ENCODE data around the gene STYK1.

Gene STYK1, protein sequence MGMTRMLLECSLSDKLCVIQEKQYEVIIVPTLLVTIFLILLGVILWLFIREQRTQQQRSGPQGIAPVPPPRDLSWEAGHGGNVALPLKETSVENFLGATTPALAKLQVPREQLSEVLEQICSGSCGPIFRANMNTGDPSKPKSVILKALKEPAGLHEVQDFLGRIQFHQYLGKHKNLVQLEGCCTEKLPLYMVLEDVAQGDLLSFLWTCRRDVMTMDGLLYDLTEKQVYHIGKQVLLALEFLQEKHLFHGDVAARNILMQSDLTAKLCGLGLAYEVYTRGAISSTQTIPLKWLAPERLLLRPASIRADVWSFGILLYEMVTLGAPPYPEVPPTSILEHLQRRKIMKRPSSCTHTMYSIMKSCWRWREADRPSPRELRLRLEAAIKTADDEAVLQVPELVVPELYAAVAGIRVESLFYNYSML

DNA sequence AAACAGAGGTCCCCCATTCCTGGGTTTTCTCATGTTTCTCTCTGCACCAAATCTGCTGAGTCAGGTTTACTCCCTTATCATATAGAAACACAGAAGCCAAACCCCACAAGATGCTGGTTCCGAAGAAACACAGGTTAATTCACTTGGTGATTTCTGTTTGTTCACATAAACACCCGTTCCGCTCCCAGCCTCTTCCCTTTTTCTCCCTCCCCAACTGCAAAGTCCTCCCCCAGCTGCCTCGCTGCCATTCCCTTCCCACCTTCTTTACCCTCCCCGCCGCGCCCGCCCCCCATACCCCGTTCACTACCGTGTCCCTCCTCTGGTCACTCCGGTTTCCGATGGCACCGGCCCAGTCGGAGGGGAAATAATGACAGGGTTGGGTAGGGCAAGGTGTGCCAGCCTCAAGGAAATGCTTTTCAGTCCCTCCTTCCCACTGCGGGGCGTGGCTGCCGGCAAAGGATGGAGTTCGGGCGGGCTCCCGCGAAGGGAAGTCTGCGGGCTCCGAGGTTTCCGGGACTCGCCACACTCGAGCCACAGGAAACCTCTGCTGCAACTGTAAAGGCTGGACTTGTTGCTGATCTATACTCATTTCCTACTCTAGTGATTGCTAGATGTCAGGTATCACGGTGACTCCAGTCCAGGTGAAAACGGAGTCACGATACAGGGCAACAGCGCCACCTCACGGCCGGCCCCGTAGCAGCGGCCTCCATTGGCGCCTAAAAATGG, at the start of gene STYK1:
Gene STYK1, minus strand, starts transcription at position 394 of the 726 bp plus-strand sequence. CDS start 39,434 bp downstream, outside the sequence.
- no peaks in the 10 kb centered on the region for H3K36me3 ChIP-seq (ENCODE audit: control insufficient read depth, insufficient read depth, low read length)
- H3K27ac ChIP-seq (ENCODE audit: low read depth, low read length) = no peak within 1 kb of the TSS
- H3K4me3 ChIP-seq (ENCODE audit: low read length) = peak within 1 kb of the TSS; percentile 63
- no peaks in the 10 kb centered on the region for H3K27me3 ChIP-seq (ENCODE audit: control insufficient read depth, insufficient read depth, low read length)
- H3K9ac ChIP-seq (ENCODE audit: low read length) = no peak within 1 kb of the TSS
- no peaks in the 10 kb centered on the region for H3K4me1 ChIP-seq (ENCODE audit: control insufficient read depth, insufficient read depth, low read length)

DNA sequence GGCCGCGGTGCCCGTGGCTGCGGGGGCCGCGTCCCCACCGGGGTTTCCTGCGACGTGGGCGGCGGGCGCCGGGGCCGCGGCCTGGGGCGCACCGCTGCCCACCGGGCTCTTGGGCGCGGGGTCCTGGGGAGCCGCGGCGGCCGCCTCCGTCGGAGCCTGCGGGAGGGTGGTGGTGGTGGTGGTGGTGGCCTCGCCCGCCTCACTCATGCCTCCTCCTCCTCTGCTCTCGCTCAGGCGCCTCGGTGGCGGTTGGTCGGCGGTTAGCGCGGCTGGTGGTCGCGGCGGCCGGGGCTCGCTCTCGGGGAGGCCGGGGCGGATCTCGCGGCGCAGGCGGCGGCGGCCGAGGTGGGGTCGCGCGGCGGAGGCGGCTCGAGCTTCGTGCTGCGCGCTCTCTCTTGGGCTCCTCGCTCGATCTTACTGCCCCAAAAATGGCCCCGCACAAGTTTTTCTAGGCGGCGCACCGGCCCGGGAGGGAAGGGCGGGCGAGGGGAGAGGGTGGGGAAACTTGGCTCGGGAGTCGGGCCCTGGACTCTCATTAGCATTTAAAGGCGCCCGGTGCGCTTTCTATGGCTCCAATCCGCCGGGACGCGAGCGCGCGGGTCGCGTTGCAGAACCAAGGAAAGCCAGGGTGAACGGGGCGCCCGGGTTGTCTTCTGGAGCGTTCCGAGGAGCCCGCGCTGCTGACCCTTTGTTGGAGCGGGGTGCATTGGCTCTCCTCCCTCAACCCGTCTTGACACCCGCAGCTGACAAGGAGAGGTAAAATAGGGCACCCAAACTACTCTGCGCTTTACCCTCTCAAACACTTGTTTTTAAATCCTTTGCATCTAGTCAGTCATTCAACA, 49.3 kb upstream of the STYK1 start, which contains the start of gene YBX3:
Gene YBX3, minus strand, starts transcription at position 419 of the 842 bp plus-strand sequence. Its CDS starts 212 bp downstream, at position 207.
- no peaks in the 10 kb centered on the region for H3K27me3 ChIP-seq (ENCODE audit: control insufficient read depth, insufficient read depth, low read length)
- H3K36me3 ChIP-seq (ENCODE audit: control insufficient read depth, insufficient read depth, low read length) = no peaks in the 10 kb centered on the region
- H3K4me3 ChIP-seq (ENCODE audit: low read length) = peak within 1 kb of the TSS; percentile 94
- H3K27ac ChIP-seq (ENCODE audit: low read depth, low read length) = peak within 1 kb of the TSS; percentile 95
- H3K4me1 ChIP-seq (ENCODE audit: control insufficient read depth, insufficient read depth, low read length) = peaks cover 18% of the 10 kb centered on the region
- H3K9ac ChIP-seq (ENCODE audit: low read length) = peak within 1 kb of the TSS; percentile 82

DNA sequence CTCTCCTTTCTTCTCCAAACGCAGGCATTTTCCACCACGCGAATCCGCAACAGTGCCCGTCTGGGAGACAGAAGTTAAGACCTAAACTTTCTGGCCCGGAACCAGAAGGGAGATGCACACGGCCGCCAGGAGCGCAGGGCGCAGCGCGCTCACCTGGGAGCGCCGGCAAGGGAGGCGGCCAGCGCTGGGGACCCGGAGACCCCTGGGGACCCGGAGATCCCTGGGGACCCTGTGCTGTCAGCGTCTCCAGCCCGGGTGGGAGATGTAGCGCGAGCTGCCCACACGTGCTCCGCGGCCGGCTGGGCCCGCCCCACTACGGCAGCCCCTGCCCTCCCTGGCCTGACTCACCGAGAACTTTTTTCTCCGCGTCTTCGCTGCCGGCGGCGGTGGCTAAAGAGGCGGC, 48.7 kb upstream of the STYK1 start:
- Histone ChIP-seq H3K27ac (ENCODE audit: low read depth, low read length) (peak overlapping the region; percentile 95), H3K9ac (ENCODE audit: low read length) (peak overlapping the region; percentile 82), H3K4me1 (ENCODE audit: control insufficient read depth, insufficient read depth, low read length) (peaks cover 22% of the 10 kb centered on the region), H3K36me3 (ENCODE audit: control insufficient read depth, insufficient read depth, low read length) (no peaks in the 10 kb centered on the region), H3K4me3 (ENCODE audit: low read length) (peak overlapping the region; percentile 94), H3K27me3 (ENCODE audit: control insufficient read depth, insufficient read depth, low read length) (no peaks in the 10 kb centered on the region)

DNA sequence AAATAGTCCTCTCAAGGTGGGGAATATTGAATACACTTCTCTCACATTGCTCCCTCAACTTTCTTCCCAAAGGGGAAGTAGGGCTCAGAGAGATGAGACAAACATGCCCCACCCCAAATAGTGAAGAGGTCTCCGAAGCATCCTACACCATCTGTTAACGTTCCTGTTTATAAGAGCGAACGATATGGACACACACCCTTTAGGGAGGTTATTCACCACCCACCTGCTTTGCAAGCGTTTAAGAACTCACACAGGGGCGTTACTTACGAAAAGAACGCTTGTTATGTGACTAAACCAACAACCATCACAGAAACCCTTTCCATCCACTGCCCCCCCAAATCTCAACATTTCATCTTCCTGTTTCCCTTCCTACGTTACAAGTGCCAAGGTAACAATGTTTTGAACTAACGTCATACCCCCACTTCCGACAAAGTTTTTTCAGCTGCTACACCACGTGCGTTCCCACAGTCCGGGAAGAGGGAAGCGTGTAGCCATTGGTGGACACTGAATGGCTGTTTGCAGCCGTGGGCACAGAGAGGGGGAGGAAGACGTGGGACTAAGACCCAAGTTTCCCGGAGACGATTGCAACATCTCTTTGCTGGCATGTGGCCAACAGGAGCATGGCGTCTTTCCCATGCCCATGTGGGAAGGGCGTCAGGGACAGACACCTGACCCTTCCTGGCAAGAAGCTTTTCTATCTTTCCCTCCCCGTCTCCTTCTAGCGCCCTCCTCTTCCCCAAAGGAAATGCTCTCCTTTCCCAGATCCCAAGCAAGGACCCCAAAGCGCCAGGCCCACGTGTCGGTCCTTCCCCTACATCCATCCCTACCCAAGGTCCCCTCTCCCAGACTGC, 48.0 kb upstream of the STYK1 start:
- Histone ChIP-seq H3K27ac (ENCODE audit: low read depth, low read length) (peak overlapping the region; percentile 95), H3K4me1 (ENCODE audit: control insufficient read depth, insufficient read depth, low read length) (peaks cover 28% of the 10 kb centered on the region), H3K4me3 (ENCODE audit: low read length) (peak overlapping the region; percentile 94), H3K27me3 (ENCODE audit: control insufficient read depth, insufficient read depth, low read length) (no peaks in the 10 kb centered on the region), H3K36me3 (ENCODE audit: control insufficient read depth, insufficient read depth, low read length) (no peaks in the 10 kb centered on the region), H3K9ac (ENCODE audit: low read length) (peak overlapping the region; percentile 82)

DNA sequence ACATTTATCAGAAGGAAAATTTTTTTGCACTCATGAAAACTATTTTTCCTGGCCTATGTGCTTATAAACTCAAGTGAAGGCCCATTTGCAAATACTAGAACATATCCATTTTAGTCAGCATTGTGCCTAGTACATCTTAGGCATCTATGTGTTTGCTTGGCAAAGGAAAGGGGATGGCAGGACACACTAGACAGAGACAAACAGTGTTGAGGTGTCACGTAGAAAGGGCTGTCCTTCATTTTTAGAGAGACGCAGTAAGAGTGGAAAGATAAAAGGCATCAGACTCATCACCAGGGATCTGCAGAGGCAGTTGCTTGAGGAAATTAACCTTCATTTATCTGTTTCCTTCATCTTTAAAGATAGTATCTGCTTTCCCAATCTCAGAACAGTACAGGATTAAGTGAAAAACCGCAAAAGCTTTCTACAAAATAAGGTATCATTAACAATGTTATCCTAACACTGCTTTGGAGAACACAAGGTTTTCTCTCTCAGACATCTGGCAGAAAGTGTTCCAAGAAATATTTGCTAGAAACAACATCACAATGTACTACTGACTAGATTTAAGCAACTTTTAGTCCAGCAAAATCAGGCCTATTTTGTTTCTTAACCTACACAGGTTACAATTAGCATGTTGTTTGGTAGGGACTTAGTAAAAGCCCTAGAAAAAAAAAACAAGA, 47.3 kb upstream of the STYK1 start:
- no peaks in the 10 kb centered on the region for H3K27me3 ChIP-seq (ENCODE audit: control insufficient read depth, insufficient read depth, low read length)
- H3K9ac ChIP-seq (ENCODE audit: low read length) = peak overlapping the region; percentile 82
- peak overlapping the region; percentile 94 for H3K4me3 ChIP-seq (ENCODE audit: low read length)
- H3K27ac ChIP-seq (ENCODE audit: low read depth, low read length) = peak overlapping the region; percentile 95
- H3K36me3 ChIP-seq (ENCODE audit: control insufficient read depth, insufficient read depth, low read length) = no peaks in the 10 kb centered on the region
- H3K4me1 ChIP-seq (ENCODE audit: control insufficient read depth, insufficient read depth, low read length) = peaks cover 29% of the 10 kb centered on the region

DNA sequence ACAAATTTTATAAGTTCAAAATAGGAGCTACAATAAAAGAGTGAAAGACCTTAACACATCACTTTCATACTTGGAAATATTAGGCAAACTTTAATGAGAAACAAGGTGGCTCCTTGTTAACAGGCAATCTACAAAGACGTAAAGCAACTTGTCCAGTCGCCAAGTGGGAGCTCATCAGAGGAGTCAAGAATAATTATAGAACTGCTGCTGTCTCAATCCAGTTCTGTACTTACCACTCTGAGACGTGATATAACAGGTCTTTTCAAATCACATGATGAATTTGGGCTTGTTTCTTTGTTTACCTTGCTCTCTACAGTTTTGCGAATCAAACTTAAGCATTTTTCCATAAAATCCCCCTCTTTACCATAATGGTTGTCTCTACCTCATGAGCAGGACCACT, 45.6 kb upstream of the STYK1 start:
- peaks cover 5% of the 10 kb centered on the region for H3K36me3 ChIP-seq (ENCODE audit: control insufficient read depth, insufficient read depth, low read length)
- peak overlapping the region; percentile 35 for H3K27ac ChIP-seq (ENCODE audit: low read depth, low read length)
- H3K4me1 ChIP-seq (ENCODE audit: control insufficient read depth, insufficient read depth, low read length) = peaks cover 29% of the 10 kb centered on the region
- H3K4me3 ChIP-seq (ENCODE audit: low read length) = no peak overlapping the region
- no peaks in the 10 kb centered on the region for H3K27me3 ChIP-seq (ENCODE audit: control insufficient read depth, insufficient read depth, low read length)
- H3K9ac ChIP-seq (ENCODE audit: low read length) = no peak overlapping the region

DNA sequence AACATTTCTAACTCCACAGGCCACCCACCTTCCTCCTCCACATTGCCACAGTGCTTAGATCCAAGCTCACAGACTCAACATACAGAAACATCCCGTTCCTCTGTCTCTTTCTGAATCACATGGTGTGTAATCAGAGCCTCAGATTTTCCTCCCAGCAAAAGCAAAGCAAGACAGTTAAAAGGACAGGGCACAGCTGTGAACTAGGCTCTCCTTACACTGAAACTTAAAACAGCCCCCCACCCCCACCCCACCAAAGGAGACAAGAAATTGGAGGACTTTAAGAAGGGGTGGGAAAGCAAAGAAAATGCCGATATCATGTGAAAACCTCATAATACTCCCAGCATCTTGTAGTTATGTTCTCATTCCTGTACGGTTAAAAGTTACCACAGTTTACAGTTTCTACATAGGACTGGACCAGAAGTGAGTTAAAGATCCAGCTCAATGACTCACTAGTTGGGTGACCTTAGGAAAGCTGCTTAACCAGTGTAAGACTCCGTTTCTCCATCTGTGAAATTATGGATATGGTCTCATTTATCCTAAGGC, 44.5 kb upstream of the STYK1 start:
- Histone ChIP-seq H3K9ac (ENCODE audit: low read length) (no peak overlapping the region), H3K4me3 (ENCODE audit: low read length) (no peak overlapping the region), H3K27ac (ENCODE audit: low read depth, low read length) (peak overlapping the region; percentile 65), H3K4me1 (ENCODE audit: control insufficient read depth, insufficient read depth, low read length) (peaks cover 29% of the 10 kb centered on the region), H3K27me3 (ENCODE audit: control insufficient read depth, insufficient read depth, low read length) (no peaks in the 10 kb centered on the region), H3K36me3 (ENCODE audit: control insufficient read depth, insufficient read depth, low read length) (peaks cover 7% of the 10 kb centered on the region)

DNA sequence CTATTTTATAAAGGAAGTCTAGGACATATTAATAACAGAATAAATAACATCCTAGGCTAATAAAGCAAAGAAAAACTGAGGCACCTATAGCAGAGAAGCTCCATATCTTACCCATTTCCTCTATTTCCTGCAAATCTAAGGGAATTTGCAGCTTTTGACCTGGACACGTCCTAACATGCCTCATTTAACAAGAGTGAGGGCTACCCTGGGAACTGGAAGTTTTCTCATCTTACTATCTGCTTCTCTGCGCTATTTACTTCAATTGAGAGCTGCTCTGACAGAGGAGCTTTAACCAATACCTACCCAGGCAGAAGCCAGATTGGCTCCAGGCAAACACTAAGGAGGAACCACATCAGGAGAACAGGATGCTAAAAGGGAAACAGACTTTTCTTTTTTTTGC, 43.6 kb upstream of the STYK1 start:
- H3K4me3 ChIP-seq (ENCODE audit: low read length) = no peak overlapping the region
- peaks cover 29% of the 10 kb centered on the region for H3K4me1 ChIP-seq (ENCODE audit: control insufficient read depth, insufficient read depth, low read length)
- peak overlapping the region; percentile 65 for H3K27ac ChIP-seq (ENCODE audit: low read depth, low read length)

DNA sequence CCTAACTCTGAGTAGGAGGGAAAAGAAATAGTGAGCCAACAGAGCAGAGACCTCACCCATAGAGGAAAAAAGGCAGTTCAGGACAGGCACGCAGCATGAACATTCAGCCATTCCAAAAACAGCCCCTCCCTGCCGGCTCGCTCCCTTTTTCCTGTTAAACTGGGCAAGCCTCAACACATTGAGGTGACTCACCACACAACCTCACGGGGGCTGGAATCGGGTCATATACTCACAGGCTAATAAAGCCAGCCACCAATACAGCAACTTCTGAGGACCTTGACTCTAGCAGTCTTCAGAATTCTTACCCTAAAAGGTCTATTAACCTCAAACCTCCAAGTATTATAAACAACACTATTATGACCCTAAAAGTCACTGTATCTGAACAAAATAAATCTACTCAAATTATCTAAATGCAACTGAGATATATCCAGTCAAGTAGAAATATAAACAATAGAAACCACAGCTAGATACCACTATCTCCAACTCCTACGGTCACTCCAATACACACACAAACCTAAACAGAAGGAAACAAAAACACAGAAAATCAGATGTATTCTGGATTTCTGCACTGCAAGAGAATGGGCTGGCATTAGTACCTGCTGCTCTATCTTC, 43.0 kb upstream of the STYK1 start:
- Histone ChIP-seq H3K27me3 (ENCODE audit: control insufficient read depth, insufficient read depth, low read length) (no peaks in the 10 kb centered on the region), H3K9ac (ENCODE audit: low read length) (no peak overlapping the region), H3K36me3 (ENCODE audit: control insufficient read depth, insufficient read depth, low read length) (peaks cover 13% of the 10 kb centered on the region), H3K4me1 (ENCODE audit: control insufficient read depth, insufficient read depth, low read length) (peaks cover 29% of the 10 kb centered on the region), H3K4me3 (ENCODE audit: low read length) (no peak overlapping the region), H3K27ac (ENCODE audit: low read depth, low read length) (peak overlapping the region; percentile 65)

More for the DNA sequence above, 43.6 kb upstream of the STYK1 start:
- Histone ChIP-seq H3K27me3 (ENCODE audit: control insufficient read depth, insufficient read depth, low read length) (no peaks in the 10 kb centered on the region), H3K9ac (ENCODE audit: low read length) (no peak overlapping the region), H3K36me3 (ENCODE audit: control insufficient read depth, insufficient read depth, low read length) (peaks cover 8% of the 10 kb centered on the region)

DNA sequence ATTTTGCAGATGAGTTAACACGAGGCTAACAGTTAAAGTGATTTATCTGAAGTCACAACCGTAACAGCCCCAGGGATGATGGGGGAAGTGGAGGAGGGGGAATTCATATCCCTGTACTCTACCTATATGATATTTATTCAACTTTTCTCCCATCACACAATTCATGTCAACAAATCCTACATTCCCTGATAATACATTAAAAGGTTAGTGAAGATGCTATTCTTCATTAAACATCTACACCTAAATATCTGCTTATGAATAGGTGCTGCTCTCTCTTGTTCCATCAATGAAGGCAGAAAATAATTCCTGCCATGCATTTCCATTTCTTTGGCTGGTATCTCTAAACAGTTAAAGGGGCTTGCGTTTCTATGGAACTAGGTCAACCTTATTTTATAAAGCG, 42.4 kb upstream of the STYK1 start:
- Histone ChIP-seq H3K4me3 (ENCODE audit: low read length) (no peak overlapping the region), H3K36me3 (ENCODE audit: control insufficient read depth, insufficient read depth, low read length) (peaks cover 14% of the 10 kb centered on the region), H3K9ac (ENCODE audit: low read length) (no peak overlapping the region), H3K4me1 (ENCODE audit: control insufficient read depth, insufficient read depth, low read length) (peaks cover 29% of the 10 kb centered on the region), H3K27me3 (ENCODE audit: control insufficient read depth, insufficient read depth, low read length) (no peaks in the 10 kb centered on the region), H3K27ac (ENCODE audit: low read depth, low read length) (peak overlapping the region; percentile 65)

Measured in rectal smooth muscle tissue (tissue), 1 donor.